Trophoblast cell (in vitro differentiated cells and primary cell): Measurements from ENCODE around the gene OST4.

Experiments used
- DNase-seq, 2 donors: peaks; one replicate each; pipeline ENCODE4 v3.0.0-alpha.2; 2016
- H2AFZ ChIP-seq: 2 replicates; pipeline ENCODE4 v1.6.1; 2013; ENCODE audit warnings: low read length, moderate library complexity, mild to moderate bottlenecking; ENCODE audit not compliant: insufficient read depth, poor library complexity
- H2AK5ac ChIP-seq: 2 replicates; pipeline ENCODE4 v1.6.1; 2013; ENCODE audit warnings: mild to moderate bottlenecking, low read length
- H2BK120ac ChIP-seq: 2 replicates; pipeline ENCODE4 v1.6.1; 2013; ENCODE audit warnings: low read length, mild to moderate bottlenecking, moderate library complexity; ENCODE audit not compliant: insufficient read depth, poor library complexity
- H2BK12ac ChIP-seq: 2 replicates; pipeline ENCODE4 v1.6.1; 2013; ENCODE audit warnings: mild to moderate bottlenecking, low read length, moderate library complexity
- H2BK5ac ChIP-seq: 2 replicates; pipeline ENCODE4 v1.6.1; 2013; ENCODE audit warnings: low read length, low read depth, moderate library complexity, mild to moderate bottlenecking; ENCODE audit not compliant: poor library complexity
- H3K14ac ChIP-seq: 2 replicates; pipeline ENCODE4 v1.6.1; 2013; ENCODE audit warnings: mild to moderate bottlenecking, low read length
- H3K18ac ChIP-seq: 2 replicates; pipeline ENCODE4 v1.6.1; 2013; ENCODE audit warnings: mild to moderate bottlenecking, low read length
- H3K23ac ChIP-seq: 2 replicates; pipeline ENCODE4 v1.6.1; 2013; ENCODE audit warnings: low read length
- H3K27ac ChIP-seq: 2 replicates; pipeline ENCODE4 v1.5.1; 2013; ENCODE audit warnings: low read depth, mild to moderate bottlenecking, inconsistent platforms, low read length, moderate library complexity
- H3K27me3 ChIP-seq: 2 replicates; pipeline ENCODE4 v1.6.1; 2013; ENCODE audit warnings: inconsistent platforms, mild to moderate bottlenecking, low read length, moderate library complexity; ENCODE audit not compliant: insufficient read depth
- H3K36me3 ChIP-seq, 2 experiments: 1 replicate in 1 of 2; 2 replicates in 1 of 2; pipeline ENCODE4 v1.6.1; 2013; ENCODE audit warnings: low read length in 2 of 2, mild to moderate bottlenecking in 2 of 2, moderate library complexity in 1 of 2; ENCODE audit not compliant: insufficient read depth in 2 of 2, control insufficient read depth in 1 of 2
- H3K4ac ChIP-seq: 2 replicates; pipeline ENCODE4 v1.6.1; 2013; ENCODE audit warnings: low read depth, mild to moderate bottlenecking, low read length, moderate library complexity
- H3K4me1 ChIP-seq, 2 experiments: 1 replicate in 1 of 2; 2 replicates in 1 of 2; pipeline ENCODE4 v1.6.1; 2013; ENCODE audit warnings: low read length in 2 of 2, mild to moderate bottlenecking in 2 of 2, moderate library complexity in 1 of 2; ENCODE audit not compliant: insufficient read depth in 2 of 2, control insufficient read depth in 1 of 2
- H3K4me2 ChIP-seq: 2 replicates; pipeline ENCODE4 v1.6.1; 2013; ENCODE audit warnings: inconsistent platforms, mild to moderate bottlenecking, low read length, moderate library complexity
- H3K4me3 ChIP-seq: 2 replicates; pipeline ENCODE4 v1.5.1; 2013; ENCODE audit warnings: mild to moderate bottlenecking, low read depth, low read length, inconsistent platforms
- H3K79me1 ChIP-seq: one replicate; pipeline ENCODE4 v1.6.1; 2013; ENCODE audit warnings: low read length
- H3K79me2 ChIP-seq: 2 replicates; pipeline ENCODE4 v1.6.1; 2013; ENCODE audit warnings: low read length, mild to moderate bottlenecking; ENCODE audit not compliant: control insufficient read depth, insufficient read depth, poor library complexity
- H3K9ac ChIP-seq: 2 replicates; pipeline ENCODE4 v1.6.1; 2013; ENCODE audit warnings: mild to moderate bottlenecking, low read length
- H3K9me3 ChIP-seq: 2 replicates; pipeline ENCODE4 v1.6.1; 2013; ENCODE audit warnings: low read depth, mild to moderate bottlenecking, control low read depth, inconsistent platforms, low read length; ENCODE audit not compliant: insufficient read depth
- H4K12ac ChIP-seq: 2 replicates; pipeline ENCODE4 v1.6.1; 2013; ENCODE audit warnings: low read depth, mild to moderate bottlenecking, low read length, moderate library complexity
- H4K8ac ChIP-seq: 2 replicates; pipeline ENCODE4 v1.6.1; 2013; ENCODE audit warnings: low read depth, mild to moderate bottlenecking, low read length, moderate library complexity
- H4K91ac ChIP-seq: one replicate; pipeline ENCODE4 v1.6.1; 2013; ENCODE audit warnings: low read depth, mild to moderate bottlenecking, low read length, moderate library complexity
- WGBS: extraction: QIAGEN DNeasy Blood & Tissue Kit; methylation state at CpG from one replicate; pipeline ENCODE4 v1.1.7; 2013; ENCODE audit warnings: missing lambda C conversion rate; ENCODE audit not compliant: insufficient read length, insufficient coverage; ENCODE audit errors: extremely low coverage; 5-methylcytosine and 5-hydroxymethylcytosine counted together

OST4 gene

GRCh38 chr2:27099334-27099955 is 28.0 kb upstream of the OST4 start:
- Histone ChIP-seq H3K23ac (no peak overlapping the region), H3K27me3 (no peaks in the 10 kb centered on the region), H4K12ac (no peak overlapping the region), H2BK12ac (no peak overlapping the region), H3K4me1 (peaks cover 4% of the 10 kb centered on the region in 2 experiments), H2BK5ac (no peak overlapping the region), H3K9ac (no peak overlapping the region), H2AFZ (no peak overlapping the region), H3K27ac (no peak overlapping the region), H3K4me3 (no peak overlapping the region), H4K8ac (no peak overlapping the region), H3K14ac (no peak overlapping the region), H3K4ac (no peak overlapping the region), H4K91ac (no peak overlapping the region), H3K4me2 (no peak overlapping the region), H3K9me3 (no peaks in the 10 kb centered on the region), H2AK5ac (no peak overlapping the region), H3K79me1 (peaks cover 7% of the 10 kb centered on the region), H2BK120ac (no peak overlapping the region), H3K18ac (no peak overlapping the region), H3K36me3 (no peaks in the 10 kb centered on the region), H3K79me2 (no peaks in the 10 kb centered on the region)
- no CpG with 5 or more reads among the region's 19 CpGs for WGBS
- DNase-seq: no peak

- Histone ChIP-seq H2BK12ac (no peak overlapping the region), H3K36me3 (no peaks in the 10 kb centered on the region), H3K27ac (peak overlapping the region; percentile 6), H3K27me3 (no peaks in the 10 kb centered on the region), H3K79me1 (peaks cover 7% of the 10 kb centered on the region), H3K23ac (no peak overlapping the region), H2AK5ac (no peak overlapping the region), H2BK120ac (no peak overlapping the region), H3K14ac (peak overlapping the region; percentile 5), H3K4me1 (peaks cover 4% of the 10 kb centered on the region in 2 experiments), H3K4me2 (no peak overlapping the region), H2AFZ (no peak overlapping the region), H3K9me3 (no peaks in the 10 kb centered on the region), H3K4me3 (peak overlapping the region; percentile 16), H3K9ac (no peak overlapping the region), H3K18ac (no peak overlapping the region), H2BK5ac (no peak overlapping the region), H3K79me2 (no peaks in the 10 kb centered on the region), H4K12ac (no peak overlapping the region), H4K91ac (peak overlapping the region; percentile 52), H3K4ac (no peak overlapping the region), H4K8ac (peak overlapping the region; percentile 2)
- no CpG with 5 or more reads among the region's 14 CpGs for WGBS
- no peak for DNase-seq
Measured at GRCh38 chr2:27097341-27097740, 25.9 kb upstream of the OST4 start.

- Histone ChIP-seq H4K12ac (no peak overlapping the region), H3K18ac (no peak overlapping the region), H4K8ac (no peak overlapping the region), H3K9me3 (no peaks in the 10 kb centered on the region), H3K79me1 (peaks cover 7% of the 10 kb centered on the region), H3K4ac (no peak overlapping the region), H3K9ac (no peak overlapping the region), H3K14ac (peak overlapping the region; percentile 25), H2BK12ac (no peak overlapping the region), H3K79me2 (no peaks in the 10 kb centered on the region), H3K27ac (peak overlapping the region; percentile 24), H2AFZ (no peak overlapping the region), H3K27me3 (no peaks in the 10 kb centered on the region), H3K23ac (no peak overlapping the region), H3K4me2 (no peak overlapping the region), H4K91ac (peak overlapping the region; percentile 31), H2BK120ac (peak overlapping the region; percentile 62), H2AK5ac (no peak overlapping the region), H2BK5ac (peak overlapping the region; percentile 5), H3K4me3 (no peak overlapping the region), H3K36me3 (no peaks in the 10 kb centered on the region), H3K4me1 (peaks cover 4% of the 10 kb centered on the region in 2 experiments)
- no CpG with 5 or more reads among the region's 3 CpGs for WGBS
- peak in 1 of 2 donors; percentile 19 for DNase-seq
Measured at GRCh38 chr2:27096748-27097297, 25.4 kb upstream of the OST4 start.

- peak overlapping the region; percentile 96 for H4K8ac ChIP-seq
- peak overlapping the region; percentile 62 for H3K4me2 ChIP-seq
- H4K91ac ChIP-seq: peak overlapping the region; percentile 31
- no peak overlapping the region for H3K4me3 ChIP-seq
- H3K4me1 ChIP-seq: peaks cover 4% of the 10 kb centered on the region in 2 experiments
- H3K27ac ChIP-seq: peak overlapping the region; percentile 24
- peak overlapping the region; percentile 55 for H4K12ac ChIP-seq
- no peaks in the 10 kb centered on the region for H3K27me3 ChIP-seq
- WGBS: no CpG with 5 or more reads among the region's 18 CpGs
- DNase-seq: peak; percentile 44 to 70
- H2AFZ ChIP-seq: peak overlapping the region; percentile 87
- peak overlapping the region; percentile 62 for H2BK120ac ChIP-seq
- no peaks in the 10 kb centered on the region for H3K36me3 ChIP-seq
- H3K9me3 ChIP-seq: no peaks in the 10 kb centered on the region
- no peak overlapping the region for H3K23ac ChIP-seq
- peak overlapping the region; percentile 11 for H3K9ac ChIP-seq
- no peak overlapping the region for H3K4ac ChIP-seq
- peak overlapping the region; percentile 9 for H3K18ac ChIP-seq
- H3K79me1 ChIP-seq: peaks cover 7% of the 10 kb centered on the region
- H2AK5ac ChIP-seq: no peak overlapping the region
- H2BK5ac ChIP-seq: peak overlapping the region; percentile 43
- no peaks in the 10 kb centered on the region for H3K79me2 ChIP-seq
- peak overlapping the region; percentile 33 for H2BK12ac ChIP-seq
- peak overlapping the region; percentile 25 for H3K14ac ChIP-seq
Measured at GRCh38 chr2:27095745-27096651, 24.5 kb upstream of the OST4 start.
